OCI-LY1 (cell line): ENCODE measurements around the gene VTI1A.
"Not testable (repeated sequence)": the region's sequence is repeated elsewhere in the genome, so short reads cannot be mapped to it uniquely, and the experiment has no call there.

Experiments used
- CTCF ChIP-seq: fragments of 200-600 bp; sonication (generic), shearing (Covaris generic); IDR thresholded peaks from 2 replicates; pipeline ENCODE4 v1.5.1; 2017; ENCODE audit warnings: mild to moderate bottlenecking, antibody characterized with exemption, low read length, moderate library complexity, mixed read lengths
- EZH2 ChIP-seq: fragments of 200-600 bp; sonication (generic), shearing (Covaris generic); IDR thresholded peaks from 2 replicates; pipeline ENCODE4 v1.8.0; 2017; ENCODE audit warnings: borderline replicate concordance, mixed run types, mild to moderate bottlenecking, antibody characterized with exemption, low read length, moderate library complexity, mixed read lengths

GRCh38 chr10:112590786-112591185 lies 143.8 kb downstream of the VTI1A start:
- TF ChIP-seq CTCF, EZH2: not testable (repeated sequence)
